ENCODE measurements around the gene GLIPR2. TPM values are rescaled to one million over a fixed set of nuclear protein-coding genes. Genes with fewer than 3 reads are reported as not detected.

The GLIPR2 gene
- total and polyA plus RNA-seq, 4 donors = 30.6 to 56.1 (median 41.6) TPM

DNA sequence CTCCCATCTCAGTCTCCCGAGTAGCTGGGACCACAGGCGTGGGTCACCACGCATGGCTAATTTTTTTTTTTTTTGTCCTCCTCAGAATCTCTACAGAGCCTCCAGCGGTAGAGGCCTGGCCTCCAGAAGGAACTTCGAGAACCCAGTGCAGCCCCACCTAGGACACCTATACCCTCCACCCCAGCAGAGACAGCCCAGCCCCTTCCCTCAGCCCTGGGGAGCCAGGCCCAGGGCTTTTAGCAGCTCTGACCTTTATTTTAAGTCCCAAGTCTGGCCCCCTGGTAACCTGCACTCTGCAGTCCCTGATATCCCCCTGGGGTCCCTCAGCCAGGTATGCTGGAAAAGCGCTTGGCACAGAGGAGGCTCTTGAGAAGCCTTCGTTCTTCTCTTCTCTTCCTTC lies 5.2 kb downstream of the GLIPR2 start:
- Histone ChIP-seq H3K4me1 (ENCODE audit: control insufficient read depth, insufficient read depth, low read length) (peaks cover 51% of the 10 kb centered on the region), H3K27ac (ENCODE audit: low read depth, low read length) (no peak overlapping the region), H3K36me3 (ENCODE audit: control insufficient read depth, insufficient read depth, low read length) (peaks cover 9% of the 10 kb centered on the region), H3K27me3 (ENCODE audit: control insufficient read depth, insufficient read depth, low read length) (no peaks in the 10 kb centered on the region), H3K9me3 (ENCODE audit: control insufficient read depth, insufficient read depth, low read length) (peaks cover 3% of the 10 kb centered on the region), H3K4me3 (ENCODE audit: low read depth, low read length) (no peak overlapping the region)
- 90% methylated on average over 7 of the region's 7 CpGs for WGBS (ENCODE audit: insufficient coverage)
- DNase-seq (ENCODE audit: low read depth in 4 of 6, low spot score in 6 of 6) = no peak

DNA sequence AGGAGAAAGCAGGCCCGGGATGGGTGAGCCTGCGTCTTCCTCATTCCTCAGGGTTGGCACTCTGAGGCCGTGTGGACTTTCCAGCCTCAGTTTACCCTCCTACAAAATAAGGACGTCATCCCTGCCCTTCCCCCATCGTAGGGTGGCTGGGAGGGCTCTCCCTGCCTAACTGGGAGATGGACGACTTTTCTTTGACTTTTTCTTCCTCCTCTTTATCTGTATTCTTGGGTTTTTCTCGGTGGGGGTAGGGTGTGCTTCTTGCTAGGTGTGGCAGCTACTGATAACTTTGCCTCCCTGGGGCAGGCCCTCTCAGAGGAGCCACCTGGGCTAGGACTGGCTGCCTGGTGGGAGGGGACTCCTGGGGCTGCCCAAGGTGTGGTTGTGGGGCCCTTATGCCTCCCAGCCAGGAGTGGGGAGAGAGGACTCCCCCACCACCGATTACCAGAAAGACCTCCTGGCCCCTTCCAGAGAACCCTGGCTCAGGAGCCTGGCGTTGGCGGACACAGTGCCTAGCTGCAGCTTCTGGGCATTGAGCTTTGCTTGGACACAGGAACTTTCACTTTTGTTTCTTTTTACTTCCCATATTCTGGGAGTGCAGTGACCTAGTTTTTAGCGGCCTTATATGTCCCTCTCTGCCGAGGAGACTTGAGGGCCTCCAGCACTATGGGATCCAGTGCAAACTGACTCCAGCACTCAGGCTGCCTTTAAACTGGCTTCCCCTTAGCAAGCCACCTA lies 6.1 kb downstream of the GLIPR2 start:
- peaks cover 3% of the 10 kb centered on the region for H3K9me3 ChIP-seq (ENCODE audit: control insufficient read depth, insufficient read depth, low read length)
- 63% methylated on average over 9 of the region's 12 CpGs for WGBS (ENCODE audit: insufficient coverage)
- H3K4me3 ChIP-seq (ENCODE audit: low read depth, low read length) = no peak overlapping the region
- H3K4me1 ChIP-seq (ENCODE audit: control insufficient read depth, insufficient read depth, low read length) = peaks cover 47% of the 10 kb centered on the region
- peak overlapping the region; percentile 40 for H3K27ac ChIP-seq (ENCODE audit: low read depth, low read length)
- peak in 1 of 6 donors; percentile 55 for DNase-seq (ENCODE audit: low read depth in 4 of 6, low spot score in 6 of 6)
- H3K36me3 ChIP-seq (ENCODE audit: control insufficient read depth, insufficient read depth, low read length) = peaks cover 12% of the 10 kb centered on the region
- no peaks in the 10 kb centered on the region for H3K27me3 ChIP-seq (ENCODE audit: control insufficient read depth, insufficient read depth, low read length)

DNA sequence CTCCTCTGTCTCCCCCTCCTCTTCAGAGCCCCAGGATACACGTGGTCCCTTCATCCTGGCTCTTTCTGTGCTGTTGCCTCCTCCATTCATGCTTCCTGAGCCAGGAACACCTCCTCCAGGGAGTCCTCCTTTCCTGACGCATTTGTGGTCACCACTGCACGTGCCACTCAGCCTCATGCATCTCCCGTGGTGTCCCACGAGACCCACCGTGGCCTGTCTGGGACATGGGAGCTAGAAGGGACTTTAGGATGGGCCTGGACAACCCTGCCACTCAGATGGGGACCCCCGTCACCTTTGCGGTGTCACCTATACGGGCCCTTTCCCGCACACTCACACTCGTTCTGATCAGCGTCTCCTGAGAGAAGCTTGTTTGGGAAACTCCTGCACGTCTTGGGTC lies 6.7 kb downstream of the GLIPR2 start:
- H3K36me3 ChIP-seq (ENCODE audit: control insufficient read depth, insufficient read depth, low read length) = peaks cover 14% of the 10 kb centered on the region
- DNase-seq (ENCODE audit: low read depth in 4 of 6, low spot score in 6 of 6) = no peak
- H3K4me1 ChIP-seq (ENCODE audit: control insufficient read depth, insufficient read depth, low read length) = peaks cover 47% of the 10 kb centered on the region
- H3K27me3 ChIP-seq (ENCODE audit: control insufficient read depth, insufficient read depth, low read length) = no peaks in the 10 kb centered on the region
- WGBS (ENCODE audit: insufficient coverage) = 82% methylated on average over 13 of the region's 13 CpGs
- peaks cover 3% of the 10 kb centered on the region for H3K9me3 ChIP-seq (ENCODE audit: control insufficient read depth, insufficient read depth, low read length)
- H3K27ac ChIP-seq (ENCODE audit: low read depth, low read length) = peak overlapping the region; percentile 40
- H3K4me3 ChIP-seq (ENCODE audit: low read depth, low read length) = no peak overlapping the region

- H3K4me3 ChIP-seq (ENCODE audit: low read depth, low read length) = no peak overlapping the region
- 96% methylated on average over 12 of the region's 12 CpGs for WGBS (ENCODE audit: insufficient coverage)
- no peaks in the 10 kb centered on the region for H3K27me3 ChIP-seq (ENCODE audit: control insufficient read depth, insufficient read depth, low read length)
- peaks cover 56% of the 10 kb centered on the region for H3K4me1 ChIP-seq (ENCODE audit: control insufficient read depth, insufficient read depth, low read length)
- peaks cover 3% of the 10 kb centered on the region for H3K9me3 ChIP-seq (ENCODE audit: control insufficient read depth, insufficient read depth, low read length)
- H3K27ac ChIP-seq (ENCODE audit: low read depth, low read length) = no peak overlapping the region
- no peak for DNase-seq (ENCODE audit: low read depth in 4 of 6, low spot score in 6 of 6)
- peaks cover 23% of the 10 kb centered on the region for H3K36me3 ChIP-seq (ENCODE audit: control insufficient read depth, insufficient read depth, low read length)
Observed at GRCh38 chr9:36144309-36145232, 8.0 kb downstream of the GLIPR2 start.

GRCh38 chr9:36145970-36146369 lies 9.4 kb downstream of the GLIPR2 start:
- Histone ChIP-seq H3K4me1 (ENCODE audit: control insufficient read depth, insufficient read depth, low read length) (peaks cover 55% of the 10 kb centered on the region), H3K27ac (ENCODE audit: low read depth, low read length) (no peak overlapping the region), H3K4me3 (ENCODE audit: low read depth, low read length) (no peak overlapping the region), H3K27me3 (ENCODE audit: control insufficient read depth, insufficient read depth, low read length) (no peaks in the 10 kb centered on the region), H3K9me3 (ENCODE audit: control insufficient read depth, insufficient read depth, low read length) (peaks cover 3% of the 10 kb centered on the region), H3K36me3 (ENCODE audit: control insufficient read depth, insufficient read depth, low read length) (peaks cover 33% of the 10 kb centered on the region)
- no peak for DNase-seq (ENCODE audit: low read depth in 4 of 6, low spot score in 6 of 6)
- 100% methylated on average over 2 of the region's 4 CpGs for WGBS (ENCODE audit: insufficient coverage)

- peaks cover 52% of the 10 kb centered on the region for H3K4me1 ChIP-seq (ENCODE audit: control insufficient read depth, insufficient read depth, low read length)
- H3K36me3 ChIP-seq (ENCODE audit: control insufficient read depth, insufficient read depth, low read length) = peaks cover 40% of the 10 kb centered on the region
- H3K27me3 ChIP-seq (ENCODE audit: control insufficient read depth, insufficient read depth, low read length) = no peaks in the 10 kb centered on the region
- DNase-seq (ENCODE audit: low read depth in 4 of 6, low spot score in 6 of 6) = no peak
- H3K9me3 ChIP-seq (ENCODE audit: control insufficient read depth, insufficient read depth, low read length) = peaks cover 3% of the 10 kb centered on the region
- no peak overlapping the region for H3K4me3 ChIP-seq (ENCODE audit: low read depth, low read length)
- 88% methylated on average over 10 of the region's 10 CpGs for WGBS (ENCODE audit: insufficient coverage)
- no peak overlapping the region for H3K27ac ChIP-seq (ENCODE audit: low read depth, low read length)
Observed at GRCh38 chr9:36146651-36147050, 10.1 kb downstream of the GLIPR2 start.

GRCh38 chr9:36147441-36148175 lies 11.1 kb downstream of the GLIPR2 start:
- no peak for DNase-seq (ENCODE audit: low read depth in 4 of 6, low spot score in 6 of 6)
- WGBS (ENCODE audit: insufficient coverage) = 97% methylated on average over 13 of the region's 14 CpGs
- H3K4me3 ChIP-seq (ENCODE audit: low read depth, low read length) = no peak overlapping the region
- H3K27me3 ChIP-seq (ENCODE audit: control insufficient read depth, insufficient read depth, low read length) = no peaks in the 10 kb centered on the region
- H3K9me3 ChIP-seq (ENCODE audit: control insufficient read depth, insufficient read depth, low read length) = peaks cover 3% of the 10 kb centered on the region
- peaks cover 40% of the 10 kb centered on the region for H3K36me3 ChIP-seq (ENCODE audit: control insufficient read depth, insufficient read depth, low read length)
- H3K4me1 ChIP-seq (ENCODE audit: control insufficient read depth, insufficient read depth, low read length) = peaks cover 45% of the 10 kb centered on the region
- H3K27ac ChIP-seq (ENCODE audit: low read depth, low read length) = no peak overlapping the region

- H3K27ac ChIP-seq (ENCODE audit: low read depth, low read length) = peak overlapping the region; percentile 90
- WGBS (ENCODE audit: insufficient coverage) = 65% methylated on average over 9 of the region's 14 CpGs
- H3K27me3 ChIP-seq (ENCODE audit: control insufficient read depth, insufficient read depth, low read length) = no peaks in the 10 kb centered on the region
- H3K9me3 ChIP-seq (ENCODE audit: control insufficient read depth, insufficient read depth, low read length) = peaks cover 3% of the 10 kb centered on the region
- no peak overlapping the region for H3K4me3 ChIP-seq (ENCODE audit: low read depth, low read length)
- H3K36me3 ChIP-seq (ENCODE audit: control insufficient read depth, insufficient read depth, low read length) = peaks cover 40% of the 10 kb centered on the region
- H3K4me1 ChIP-seq (ENCODE audit: control insufficient read depth, insufficient read depth, low read length) = peaks cover 36% of the 10 kb centered on the region
- peak in 5 of 6 donors; percentile 62 to 92 (median 78) for DNase-seq (ENCODE audit: low read depth in 4 of 6, low spot score in 6 of 6)
Observed at GRCh38 chr9:36148311-36149051, 11.9 kb downstream of the GLIPR2 start.

DNA sequence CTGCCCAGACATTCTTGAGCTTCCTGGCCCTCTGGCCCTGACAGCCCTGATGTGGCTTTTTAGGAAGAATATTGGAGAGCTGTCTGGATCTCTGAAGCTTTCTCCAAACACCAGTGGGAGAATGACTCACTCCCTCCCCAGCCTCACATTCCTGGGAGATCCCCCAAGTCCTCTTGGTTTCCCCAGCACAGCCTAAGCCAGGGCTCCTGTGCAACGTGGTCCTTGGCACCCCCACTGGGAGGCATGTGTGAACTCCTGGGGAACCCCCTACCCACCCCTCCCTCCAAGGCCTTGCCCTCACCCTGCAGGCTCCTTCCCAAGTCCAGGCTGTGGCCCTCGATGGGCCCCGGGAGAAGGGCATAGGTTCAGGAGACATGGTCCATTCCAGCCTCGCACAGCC lies 12.7 kb downstream of the GLIPR2 start:
- 78% methylated on average over 3 of the region's 4 CpGs for WGBS (ENCODE audit: insufficient coverage)
- peak in 1 of 6 donors; percentile 35 for DNase-seq (ENCODE audit: low read depth in 4 of 6, low spot score in 6 of 6)
- Histone ChIP-seq H3K4me1 (ENCODE audit: control insufficient read depth, insufficient read depth, low read length) (peaks cover 32% of the 10 kb centered on the region), H3K4me3 (ENCODE audit: low read depth, low read length) (no peak overlapping the region), H3K27ac (ENCODE audit: low read depth, low read length) (peak overlapping the region; percentile 60), H3K36me3 (ENCODE audit: control insufficient read depth, insufficient read depth, low read length) (peaks cover 40% of the 10 kb centered on the region), H3K9me3 (ENCODE audit: control insufficient read depth, insufficient read depth, low read length) (peaks cover 3% of the 10 kb centered on the region), H3K27me3 (ENCODE audit: control insufficient read depth, insufficient read depth, low read length) (no peaks in the 10 kb centered on the region)

All from spinal cord (tissue), 10 donors.